Colonic mucosa (tissue), 4 donors: ENCODE data around the gene FYCO1. TPM values are rescaled to one million over a fixed set of nuclear protein-coding genes. Genes with fewer than 3 reads are reported as not detected.

ENCODE experiments used
- DNase-seq: peaks from one replicate; pipeline ENCODE4 v3.0.0-alpha.2; 2020
- H3K27ac ChIP-seq: fragments of 200-600 bp; one replicate; pipeline ENCODE4 v1.8.0; 2021
- H3K27me3 ChIP-seq: fragments of 200-600 bp; one replicate; pipeline ENCODE4 v1.8.0; 2021
- H3K36me3 ChIP-seq: fragments of 200-600 bp; one replicate; pipeline ENCODE4 v1.8.0; 2021
- H3K4me1 ChIP-seq: fragments of 200-600 bp; one replicate; pipeline ENCODE4 v1.8.0; 2021; ENCODE audit warnings: mild to moderate bottlenecking
- H3K4me3 ChIP-seq: fragments of 200-600 bp; one replicate; pipeline ENCODE4 v1.8.0; 2021
- H3K9ac ChIP-seq, 2 donors: one replicate each; pipeline ENCODE4 v1.7.0; 2013; ENCODE audit warnings: control low read depth in 2 of 2, low read depth in 2 of 2, low read length in 2 of 2
- H3K9me3 ChIP-seq: fragments of 200-600 bp; one replicate; pipeline ENCODE4 v1.8.0; 2021
- intact Hi-C: fragments of 100-400 bp; cut with DNase I; formaldehyde crosslinking; loops from one replicate; pipeline ENCODE4 v1.14.1; 2022
- total RNA-seq, 2 donors: library from RNA; stranded (reverse); fragmentation: NEBNext Ultra II Directional in 1 of 2; extraction: Animal tissue kit (Norgen Biotek cat#: 25700) in 1 of 2; gene quantifications; one replicate each; pipeline ENCODE4 v1.2.1, GENCODE V29; 2021
- TF ChIP-seq, protein P1 (sequence below): fragments of 200-600 bp; IDR thresholded peaks from one replicate; pipeline ENCODE4 v1.8.0; 2022; ENCODE audit warnings: antibody characterized with exemption, mild to moderate bottlenecking
- donor health status: healthy.
- donor health status: DM: no; HTN: no; CAD: no.
- donor health status: DM: no; HTN: no; CAD: no.

FYCO1 gene
- total RNA-seq, 2 donors from 2014 or later, result 21.7 to 30.8 TPM

DNA sequence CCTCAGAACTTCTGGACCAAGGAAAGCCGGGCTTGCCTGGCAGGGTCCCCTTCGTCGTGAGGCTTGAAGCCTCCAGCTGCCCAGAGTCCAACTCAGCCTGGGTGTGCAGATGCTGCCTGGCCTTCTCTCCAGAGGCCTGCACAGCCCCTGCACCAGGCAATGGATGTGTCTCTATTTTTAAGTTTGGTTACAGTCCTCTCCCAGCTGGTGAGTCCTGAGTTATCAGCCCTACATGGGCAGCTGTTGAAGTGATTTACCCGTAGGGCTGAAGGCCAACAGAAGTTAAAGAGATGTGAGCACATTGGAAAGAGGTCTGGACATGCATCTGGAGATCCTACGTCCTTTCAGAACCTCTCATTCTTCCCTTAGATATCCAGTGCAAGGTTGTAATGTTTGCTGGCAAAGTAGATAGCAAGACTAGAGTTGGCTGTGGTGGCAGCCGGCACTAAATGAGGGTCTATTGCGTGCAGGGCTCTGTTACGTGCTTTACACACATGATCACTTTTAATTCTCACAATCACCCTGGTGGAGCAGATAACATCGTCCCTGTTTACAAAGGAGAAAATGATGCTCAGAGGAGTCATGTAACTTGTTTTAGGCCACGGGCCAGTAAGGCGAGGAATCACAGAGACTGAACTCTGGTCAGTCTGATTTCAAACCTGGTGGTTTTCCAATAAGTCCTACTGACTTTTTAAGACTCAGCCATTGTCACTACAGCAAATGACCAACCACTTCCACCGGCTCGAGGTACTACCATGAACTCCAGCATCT, 9.9 kb downstream of the FYCO1 start:
- H3K27ac ChIP-seq, result peak overlapping the region; percentile 81

DNA sequence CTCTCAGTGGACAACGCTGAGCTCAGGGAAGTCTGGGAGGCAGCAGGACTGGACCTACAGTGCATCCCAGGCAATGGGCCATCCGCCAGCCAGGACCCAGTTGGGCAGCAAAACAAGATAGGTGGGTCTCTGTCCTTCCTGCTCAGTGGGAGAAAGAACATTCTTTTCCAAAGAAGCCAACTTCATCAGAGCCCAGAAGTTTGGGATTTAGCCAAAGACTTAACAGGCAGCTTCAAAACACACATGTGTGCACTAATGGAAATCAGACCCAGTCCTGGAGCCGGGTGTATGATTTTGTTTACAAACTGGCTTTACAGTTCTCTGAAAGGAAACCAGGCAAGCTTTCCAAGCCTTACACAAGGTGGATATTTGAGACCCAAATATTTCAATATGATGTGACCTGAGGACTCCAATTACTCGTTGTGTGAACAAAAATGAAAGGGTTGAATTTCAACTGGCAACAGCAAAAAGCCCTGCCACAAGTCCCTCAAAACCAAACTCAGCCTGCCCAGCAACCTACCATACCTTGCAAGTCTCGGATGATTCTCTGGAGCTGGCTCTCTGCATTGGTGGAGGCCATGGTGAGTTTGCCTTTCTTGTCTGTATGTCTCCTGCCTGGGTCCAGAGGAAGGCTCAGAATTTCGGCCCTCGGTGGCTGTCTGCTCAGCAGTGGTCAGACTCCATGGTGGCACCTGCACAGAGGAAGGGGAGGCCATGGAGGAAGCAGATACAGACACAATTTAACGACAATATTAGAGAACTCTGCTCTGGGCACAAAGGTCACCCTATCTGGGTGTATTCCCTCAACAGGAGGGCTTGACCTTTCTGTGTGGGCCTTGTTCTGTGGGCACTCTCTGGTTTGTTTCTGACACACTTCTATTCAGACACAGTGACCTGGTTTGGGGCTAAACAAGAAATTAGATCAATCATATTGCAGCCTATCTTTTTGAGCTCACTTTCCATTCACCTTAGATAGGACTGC, 11.0 kb downstream of the FYCO1 start:
- Histone ChIP-seq H3K4me1 (peaks cover 22% of the 10 kb centered on the region), H3K4me3 (no peak overlapping the region), H3K27ac (no peak overlapping the region), H3K9me3 (no peaks in the 10 kb centered on the region), H3K27me3 (no peaks in the 10 kb centered on the region), H3K9ac (no peak overlapping the region), H3K36me3 (peaks cover 15% of the 10 kb centered on the region)
- TF ChIP-seq, protein P1, sequence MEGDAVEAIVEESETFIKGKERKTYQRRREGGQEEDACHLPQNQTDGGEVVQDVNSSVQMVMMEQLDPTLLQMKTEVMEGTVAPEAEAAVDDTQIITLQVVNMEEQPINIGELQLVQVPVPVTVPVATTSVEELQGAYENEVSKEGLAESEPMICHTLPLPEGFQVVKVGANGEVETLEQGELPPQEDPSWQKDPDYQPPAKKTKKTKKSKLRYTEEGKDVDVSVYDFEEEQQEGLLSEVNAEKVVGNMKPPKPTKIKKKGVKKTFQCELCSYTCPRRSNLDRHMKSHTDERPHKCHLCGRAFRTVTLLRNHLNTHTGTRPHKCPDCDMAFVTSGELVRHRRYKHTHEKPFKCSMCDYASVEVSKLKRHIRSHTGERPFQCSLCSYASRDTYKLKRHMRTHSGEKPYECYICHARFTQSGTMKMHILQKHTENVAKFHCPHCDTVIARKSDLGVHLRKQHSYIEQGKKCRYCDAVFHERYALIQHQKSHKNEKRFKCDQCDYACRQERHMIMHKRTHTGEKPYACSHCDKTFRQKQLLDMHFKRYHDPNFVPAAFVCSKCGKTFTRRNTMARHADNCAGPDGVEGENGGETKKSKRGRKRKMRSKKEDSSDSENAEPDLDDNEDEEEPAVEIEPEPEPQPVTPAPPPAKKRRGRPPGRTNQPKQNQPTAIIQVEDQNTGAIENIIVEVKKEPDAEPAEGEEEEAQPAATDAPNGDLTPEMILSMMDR, result no peak
- intact Hi-C loops, result no loop called here
- DNase-seq, result no peak

More for the DNA sequence above, 9.9 kb downstream of the FYCO1 start:
- peaks cover 19% of the 10 kb centered on the region for H3K4me1 ChIP-seq
- H3K4me3 ChIP-seq, result no peak overlapping the region
- DNase-seq, result no peak
- peak overlapping the region in 1 of 2 donors; percentile 59 for H3K9ac ChIP-seq
- TF ChIP-seq, protein P1, result no peak
- no peaks in the 10 kb centered on the region for H3K27me3 ChIP-seq
- H3K9me3 ChIP-seq, result no peaks in the 10 kb centered on the region
- peaks cover 15% of the 10 kb centered on the region for H3K36me3 ChIP-seq
- intact Hi-C loops, result no loop called here

DNA sequence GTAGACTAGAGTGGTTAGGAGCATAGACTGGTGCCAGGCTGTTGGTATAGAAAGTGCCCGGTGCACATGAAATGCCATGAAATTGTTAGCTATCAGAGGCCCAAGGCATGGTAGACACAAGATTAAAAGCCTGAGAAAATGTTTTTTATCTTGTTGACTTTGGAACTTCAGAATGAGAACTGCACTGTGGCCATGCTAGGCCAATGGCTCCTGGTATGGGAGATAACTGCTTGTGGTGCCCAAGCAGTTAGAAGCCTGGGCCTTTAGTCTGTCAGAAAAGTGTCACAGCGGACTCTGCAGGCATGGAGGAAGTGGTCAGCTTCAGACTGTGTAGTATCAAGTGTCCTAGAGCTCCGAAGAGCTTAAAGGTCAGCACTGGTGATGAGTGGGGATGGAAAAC, 11.9 kb downstream of the FYCO1 start:
- no peak overlapping the region for H3K27ac ChIP-seq
- H3K4me3 ChIP-seq, result no peak overlapping the region
- DNase-seq, result no peak
- H3K36me3 ChIP-seq, result peaks cover 15% of the 10 kb centered on the region
- TF ChIP-seq, protein P1, result no peak
- intact Hi-C loops, result no loop called here
- H3K9ac ChIP-seq, result no peak overlapping the region
- no peaks in the 10 kb centered on the region for H3K27me3 ChIP-seq
- H3K9me3 ChIP-seq, result no peaks in the 10 kb centered on the region
- H3K4me1 ChIP-seq, result peaks cover 26% of the 10 kb centered on the region

DNA sequence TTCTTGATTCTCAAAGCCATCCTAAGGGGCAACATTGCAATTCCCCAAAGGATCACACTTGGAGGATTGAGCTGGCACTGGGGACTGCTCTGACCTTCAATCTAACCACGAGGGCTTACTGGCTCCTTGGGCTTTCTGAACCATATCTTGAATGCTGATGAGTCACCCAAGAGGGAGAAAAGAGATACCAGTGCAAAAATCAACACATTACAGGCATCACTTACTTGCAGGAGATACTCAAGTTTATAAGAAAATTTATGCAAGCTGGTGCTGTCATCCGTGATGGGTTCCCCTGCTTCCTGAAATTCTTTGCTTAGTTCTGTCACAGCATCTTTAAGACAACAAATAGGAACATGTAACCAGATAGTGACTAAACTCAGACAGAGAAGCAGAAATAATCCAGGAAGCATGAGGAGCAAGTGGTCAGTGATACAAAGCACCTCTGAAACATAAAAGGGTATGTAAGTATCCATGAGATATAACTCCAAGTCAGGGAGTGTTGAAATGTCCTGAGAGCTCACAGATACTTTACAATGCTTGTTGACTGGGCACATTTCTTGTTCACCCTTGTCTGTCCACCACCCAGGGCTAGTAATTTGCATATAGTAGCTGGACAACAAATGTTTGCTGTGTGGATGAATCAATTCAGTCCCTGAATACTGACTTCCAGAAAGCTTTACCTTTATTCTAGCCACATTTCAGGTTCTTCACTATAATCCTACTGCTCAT, 14.1 kb downstream of the FYCO1 start:
- H3K36me3 ChIP-seq, result peaks cover 15% of the 10 kb centered on the region
- TF ChIP-seq, protein P1, result no peak
- H3K4me1 ChIP-seq, result peaks cover 26% of the 10 kb centered on the region
- intact Hi-C loops, result no loop called here
- no peak overlapping the region for H3K4me3 ChIP-seq
- no peaks in the 10 kb centered on the region for H3K9me3 ChIP-seq
- DNase-seq, result no peak
- H3K27me3 ChIP-seq, result no peaks in the 10 kb centered on the region
- H3K9ac ChIP-seq, result no peak overlapping the region
- H3K27ac ChIP-seq, result no peak overlapping the region

DNA sequence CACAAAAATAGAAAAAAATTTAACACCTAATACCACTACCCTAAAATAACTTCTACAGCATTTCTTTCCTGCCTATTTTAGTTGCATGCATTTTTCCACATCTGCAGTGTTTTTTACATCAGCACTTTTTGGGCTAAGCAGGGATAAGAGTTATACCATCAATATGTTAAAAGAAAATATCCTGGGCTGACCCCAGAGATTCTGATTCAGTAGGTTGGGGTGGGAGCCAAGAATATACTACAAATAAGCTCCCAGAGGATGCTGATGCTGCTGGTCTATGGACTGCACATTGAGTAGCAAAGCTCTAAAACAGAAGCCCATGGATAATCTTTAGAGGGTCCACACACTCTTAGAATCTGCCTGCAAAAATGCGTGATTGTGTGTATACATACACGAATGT, 14.8 kb downstream of the FYCO1 start:
- no peak overlapping the region for H3K4me3 ChIP-seq
- H3K4me1 ChIP-seq, result peaks cover 24% of the 10 kb centered on the region
- no peaks in the 10 kb centered on the region for H3K9me3 ChIP-seq
- intact Hi-C loops, result no loop called here
- no peaks in the 10 kb centered on the region for H3K27me3 ChIP-seq
- no peak overlapping the region for H3K9ac ChIP-seq
- H3K36me3 ChIP-seq, result peaks cover 15% of the 10 kb centered on the region
- H3K27ac ChIP-seq, result no peak overlapping the region
- no peak for DNase-seq
- TF ChIP-seq, protein P1, result no peak
